HCEC 1CT (cell line): ENCODE measurements around the gene SGMS2.

Experiments
- DNase-seq: peaks from one replicate; pipeline ENCODE4 v3.0.0-alpha.2; 2017

SGMS2 gene

GRCh38 chr4:107824350-107825071 is at the start of gene SGMS2:
SGMS2 (plus strand) TSS chr4:107824932; CDS start chr4:107895554, 70,622 bp downstream.
- peak; percentile 73 for DNase-seq

GRCh38 chr4:107777890-107778289 is 46.8 kb upstream of the SGMS2 start:
- no peak for DNase-seq

- no peak for DNase-seq
These were observed 45.8 kb upstream of the SGMS2 start for GRCh38 chr4:107778784-107779530.

- DNase-seq, result no peak
These were observed 44.1 kb upstream of the SGMS2 start for GRCh38 chr4:107780665-107781064.

GRCh38 chr4:107791902-107792301 is 32.8 kb upstream of the SGMS2 start:
- no peak for DNase-seq

GRCh38 chr4:107792711-107793110 is 32.0 kb upstream of the SGMS2 start:
- DNase-seq, result no peak

GRCh38 chr4:107793996-107794395 is 30.7 kb upstream of the SGMS2 start:
- no peak for DNase-seq

- no peak for DNase-seq
These were observed 24.9 kb upstream of the SGMS2 start for GRCh38 chr4:107799669-107800450.

GRCh38 chr4:107800706-107801105 is 24.0 kb upstream of the SGMS2 start:
- no peak for DNase-seq

GRCh38 chr4:107801766-107802211 is 22.9 kb upstream of the SGMS2 start:
- DNase-seq, result peak; percentile 31

GRCh38 chr4:107804956-107805355 is 19.8 kb upstream of the SGMS2 start:
- DNase-seq, result no peak

GRCh38 chr4:107806196-107806595 is 18.5 kb upstream of the SGMS2 start:
- no peak for DNase-seq

- no peak for DNase-seq
These were observed 16.2 kb upstream of the SGMS2 start for GRCh38 chr4:107808572-107808971.

GRCh38 chr4:107809210-107809609 is 15.5 kb upstream of the SGMS2 start:
- DNase-seq, result no peak

- DNase-seq, result no peak
These were observed 10.0 kb upstream of the SGMS2 start for GRCh38 chr4:107814758-107815157.

- DNase-seq, result no peak
These were observed 9.6 kb upstream of the SGMS2 start for GRCh38 chr4:107815158-107815557.

- DNase-seq, result no peak
These were observed 6.3 kb upstream of the SGMS2 start for GRCh38 chr4:107818301-107818910.

- DNase-seq, result no peak
These were observed 822 bp upstream of the SGMS2 start for GRCh38 chr4:107823870-107824349.

- peak; percentile 33 for DNase-seq
These were observed 516 bp downstream of the SGMS2 start for GRCh38 chr4:107825072-107825824.

- no peak for DNase-seq
These were observed 1.8 kb downstream of the SGMS2 start for GRCh38 chr4:107826421-107826980.

- no peak for DNase-seq
These were observed 3.8 kb downstream of the SGMS2 start for GRCh38 chr4:107828315-107829090.
